GM19351 (cell line): ENCODE results near the gene SNAP25.

Experiments used
- ATAC-seq: cut with Tn5 transposase; IDR thresholded peaks from one replicate; pipeline ENCODE4 v1.9.1; 2021; ENCODE audit warnings: mild to moderate bottlenecking, moderate library complexity; ENCODE audit not compliant: unreplicated experiment

SNAP25 gene

GRCh38 chr20:10328897-10329255 is 110.2 kb downstream of the SNAP25 start:
- no peak for ATAC-seq

GRCh38 chr20:10329387-10330005 is 110.9 kb downstream of the SNAP25 start:
- ATAC-seq = no peak

- ATAC-seq = no peak
Measured at GRCh38 chr20:10330071-10330470, 111.4 kb downstream of the SNAP25 start.

GRCh38 chr20:10332656-10333415 is 114.2 kb downstream of the SNAP25 start:
- no peak for ATAC-seq

GRCh38 chr20:10336959-10337729 is 118.5 kb downstream of the SNAP25 start:
- no peak for ATAC-seq

GRCh38 chr20:10338426-10339180 is 120.0 kb downstream of the SNAP25 start:
- ATAC-seq = no peak

- ATAC-seq = no peak
Measured at GRCh38 chr20:10339609-10340008, 121.0 kb downstream of the SNAP25 start.

GRCh38 chr20:10342152-10342551 is 123.5 kb downstream of the SNAP25 start:
- ATAC-seq = no peak

- ATAC-seq = no peak
Measured at GRCh38 chr20:10344953-10345352, 126.3 kb downstream of the SNAP25 start.

- ATAC-seq = no peak
Measured at GRCh38 chr20:10347086-10347880, 128.7 kb downstream of the SNAP25 start.

GRCh38 chr20:10349118-10349517 is 130.5 kb downstream of the SNAP25 start:
- no peak for ATAC-seq

GRCh38 chr20:10350188-10350842 is 131.7 kb downstream of the SNAP25 start:
- no peak for ATAC-seq

GRCh38 chr20:10352934-10353824 is 134.5 kb downstream of the SNAP25 start:
- no peak for ATAC-seq

GRCh38 chr20:10356628-10357027 is 138.0 kb downstream of the SNAP25 start:
- ATAC-seq = no peak
